SK-N-SH (cell line): Measurements from ENCODE around the gene CCDC141.

Source experiments
- CTCF ChIP-seq: fragments of 200-600 bp; sonication (generic); IDR thresholded peaks from 2 replicates; pipeline ENCODE4 v1.6.1; 2017; ENCODE audit warnings: antibody characterized with exemption, mild to moderate bottlenecking, moderate library complexity
- POLR2AphosphoS5 ChIP-seq: IDR thresholded peaks from 2 replicates; pipeline ENCODE4 v1.6.1; 2012; ENCODE audit warnings: low read depth, low read length
- RCOR1 ChIP-seq: fragments of 150-350 bp; IDR thresholded peaks from 2 replicates; pipeline ENCODE4 v1.6.1; 2017; ENCODE audit warnings: antibody characterized with exemption, low read length
- REST ChIP-seq: IDR thresholded peaks from 2 replicates; pipeline ENCODE4 v1.6.1; 2012; ENCODE audit warnings: mild to moderate bottlenecking, low read depth, low read length, moderate library complexity
- RFX5 ChIP-seq: IDR thresholded peaks from 2 replicates; pipeline ENCODE4 v1.6.1; 2012; ENCODE audit warnings: mild to moderate bottlenecking, improper control_type of control experiment, low read length
- TEAD4 ChIP-seq: IDR thresholded peaks from 2 replicates; pipeline ENCODE4 v1.4.0; 2012; ENCODE audit warnings: mild to moderate bottlenecking, borderline replicate concordance; ENCODE audit not compliant: insufficient read depth

- TF ChIP-seq REST: no peak
- no peak for TF ChIP-seq CTCF
- TF ChIP-seq RCOR1: no peak
- TF ChIP-seq TEAD4: no peak
- TF ChIP-seq POLR2AphosphoS5: no peak
- no peak for TF ChIP-seq RFX5
These were observed 178.4 kb downstream of the CCDC141 start for GRCh38 chr2:178871536-178871935.
